HEK293 (cell line): Measurements from ENCODE around the gene HTR1D.
A peak's percentile ranks its signal among the peaks of the same experiment; 100 is the strongest.

Source experiments
- CTCF ChIA-PET: fragments of 350-600 bp; formaldehyde crosslinking; extraction: SDS; loops from one replicate; lab custom pipeline; 2021; ENCODE audit warnings: antibody characterized with exemption; lab: Yijun Ruan, JAX
- POLR2A ChIA-PET: fragments of 300-600 bp; formaldehyde crosslinking; extraction: SDS; loops from one replicate; lab custom pipeline; 2020; ENCODE audit warnings: antibody characterized with exemption, inconsistent platforms; lab: Yijun Ruan, JAX
- H3K27ac ChIP-seq: fragments of 200-500 bp; sonication (Bioruptor generic); 2 replicates; pipeline ENCODE4 v1.5.1; 2014; ENCODE audit warnings: low read depth, low read length, control low read depth, inconsistent platforms; ENCODE audit errors: extremely low read depth
- H3K36me3 ChIP-seq, 2 experiments: fragments of 200-500 bp in 1 of 2; sonication (Bioruptor generic) in 1 of 2; 1 replicate in 1 of 2; 2 replicates in 1 of 2; pipeline ENCODE4 v1.5.1; 2014 to 2017; ENCODE audit warnings: inconsistent platforms in 2 of 2, low read length in 2 of 2; ENCODE audit not compliant: control insufficient read depth in 2 of 2, insufficient read depth in 1 of 2
- H3K4me1 ChIP-seq: fragments of 200-500 bp; sonication (Bioruptor generic); 2 replicates; pipeline ENCODE4 v1.5.1; 2014; ENCODE audit warnings: mild to moderate bottlenecking, low read length, inconsistent platforms; ENCODE audit not compliant: control insufficient read depth, insufficient read depth
- H3K4me3 ChIP-seq: 2 replicates; pipeline ENCODE4 v1.5.1; 2011; ENCODE audit warnings: low read depth, mild to moderate bottlenecking, control low read depth, low read length, moderate library complexity
- H3K9me3 ChIP-seq: fragments of 200-500 bp; sonication (Bioruptor generic); 2 replicates; pipeline ENCODE4 v1.5.1; 2014; ENCODE audit warnings: low read depth, low read length, inconsistent platforms; ENCODE audit not compliant: control insufficient read depth, insufficient read depth
- BCL11A ChIP-seq: fragments of 450-650 bp; formaldehyde crosslinking; IDR thresholded peaks from 2 replicates; pipeline ENCODE4 v1.5.1; 2016; ENCODE audit warnings: low read depth, missing biosample characterization, missing genetic modification characterization
- YY2 ChIP-seq: fragments of 450-650 bp; formaldehyde crosslinking; IDR thresholded peaks from 2 replicates; pipeline ENCODE4 v1.5.1; 2016; ENCODE audit warnings: missing biosample characterization, missing genetic modification characterization
- ZNF112 ChIP-seq: fragments of 450-650 bp; formaldehyde crosslinking; IDR thresholded peaks from 2 replicates; pipeline ENCODE4 v1.5.0; 2017; ENCODE audit warnings: missing biosample characterization, missing genetic modification characterization
- ZNF140 ChIP-seq: fragments of 450-650 bp; formaldehyde crosslinking; IDR thresholded peaks from 2 replicates; pipeline ENCODE4 v1.5.1; 2016; ENCODE audit warnings: missing biosample characterization, missing genetic modification characterization
- ZNF157 ChIP-seq: fragments of 450-650 bp; formaldehyde crosslinking; IDR thresholded peaks from 2 replicates; pipeline ENCODE4 v1.5.1; 2016; ENCODE audit warnings: missing biosample characterization, missing genetic modification characterization
- ZNF311 ChIP-seq: fragments of 450-650 bp; formaldehyde crosslinking; IDR thresholded peaks from 2 replicates; pipeline ENCODE4 v1.5.1; 2017; ENCODE audit warnings: missing biosample characterization, missing genetic modification characterization, borderline replicate concordance
- ZNF473 ChIP-seq: fragments of 450-650 bp; formaldehyde crosslinking; IDR thresholded peaks from 2 replicates; pipeline ENCODE4 v1.5.1; 2017; ENCODE audit warnings: missing biosample characterization, missing genetic modification characterization
- ZNF558 ChIP-seq: fragments of 450-650 bp; formaldehyde crosslinking; IDR thresholded peaks from 2 replicates; pipeline ENCODE4 v1.5.1; 2016; ENCODE audit warnings: missing biosample characterization, missing genetic modification characterization
- ZNF645 ChIP-seq: fragments of 450-650 bp; formaldehyde crosslinking; IDR thresholded peaks from 2 replicates; pipeline ENCODE4; 2016; ENCODE audit warnings: missing biosample characterization, missing genetic modification characterization
- ZNF664 ChIP-seq: fragments of 450-650 bp; formaldehyde crosslinking; IDR thresholded peaks from 2 replicates; pipeline ENCODE4 v1.5.1; 2016; ENCODE audit warnings: missing biosample characterization, missing genetic modification characterization
- ZSCAN18 ChIP-seq: fragments of 450-650 bp; formaldehyde crosslinking; IDR thresholded peaks from 2 replicates; pipeline ENCODE4 v1.5.1; 2016; ENCODE audit warnings: missing biosample characterization, missing genetic modification characterization
- TF ChIP-seq, protein P1 (sequence below): fragments of 450-650 bp; formaldehyde crosslinking; IDR thresholded peaks from 2 replicates; pipeline ENCODE4 v1.5.1; 2016; ENCODE audit warnings: missing biosample characterization, missing genetic modification characterization

The HTR1D gene

GRCh38 chr1:23163395-23163794 lies 53.9 kb downstream of the HTR1D start (continued):
- TF ChIP-seq, protein P1, sequence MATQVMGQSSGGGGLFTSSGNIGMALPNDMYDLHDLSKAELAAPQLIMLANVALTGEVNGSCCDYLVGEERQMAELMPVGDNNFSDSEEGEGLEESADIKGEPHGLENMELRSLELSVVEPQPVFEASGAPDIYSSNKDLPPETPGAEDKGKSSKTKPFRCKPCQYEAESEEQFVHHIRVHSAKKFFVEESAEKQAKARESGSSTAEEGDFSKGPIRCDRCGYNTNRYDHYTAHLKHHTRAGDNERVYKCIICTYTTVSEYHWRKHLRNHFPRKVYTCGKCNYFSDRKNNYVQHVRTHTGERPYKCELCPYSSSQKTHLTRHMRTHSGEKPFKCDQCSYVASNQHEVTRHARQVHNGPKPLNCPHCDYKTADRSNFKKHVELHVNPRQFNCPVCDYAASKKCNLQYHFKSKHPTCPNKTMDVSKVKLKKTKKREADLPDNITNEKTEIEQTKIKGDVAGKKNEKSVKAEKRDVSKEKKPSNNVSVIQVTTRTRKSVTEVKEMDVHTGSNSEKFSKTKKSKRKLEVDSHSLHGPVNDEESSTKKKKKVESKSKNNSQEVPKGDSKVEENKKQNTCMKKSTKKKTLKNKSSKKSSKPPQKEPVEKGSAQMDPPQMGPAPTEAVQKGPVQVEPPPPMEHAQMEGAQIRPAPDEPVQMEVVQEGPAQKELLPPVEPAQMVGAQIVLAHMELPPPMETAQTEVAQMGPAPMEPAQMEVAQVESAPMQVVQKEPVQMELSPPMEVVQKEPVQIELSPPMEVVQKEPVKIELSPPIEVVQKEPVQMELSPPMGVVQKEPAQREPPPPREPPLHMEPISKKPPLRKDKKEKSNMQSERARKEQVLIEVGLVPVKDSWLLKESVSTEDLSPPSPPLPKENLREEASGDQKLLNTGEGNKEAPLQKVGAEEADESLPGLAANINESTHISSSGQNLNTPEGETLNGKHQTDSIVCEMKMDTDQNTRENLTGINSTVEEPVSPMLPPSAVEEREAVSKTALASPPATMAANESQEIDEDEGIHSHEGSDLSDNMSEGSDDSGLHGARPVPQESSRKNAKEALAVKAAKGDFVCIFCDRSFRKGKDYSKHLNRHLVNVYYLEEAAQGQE (tag by site-specific recombination) = no peak

DNA sequence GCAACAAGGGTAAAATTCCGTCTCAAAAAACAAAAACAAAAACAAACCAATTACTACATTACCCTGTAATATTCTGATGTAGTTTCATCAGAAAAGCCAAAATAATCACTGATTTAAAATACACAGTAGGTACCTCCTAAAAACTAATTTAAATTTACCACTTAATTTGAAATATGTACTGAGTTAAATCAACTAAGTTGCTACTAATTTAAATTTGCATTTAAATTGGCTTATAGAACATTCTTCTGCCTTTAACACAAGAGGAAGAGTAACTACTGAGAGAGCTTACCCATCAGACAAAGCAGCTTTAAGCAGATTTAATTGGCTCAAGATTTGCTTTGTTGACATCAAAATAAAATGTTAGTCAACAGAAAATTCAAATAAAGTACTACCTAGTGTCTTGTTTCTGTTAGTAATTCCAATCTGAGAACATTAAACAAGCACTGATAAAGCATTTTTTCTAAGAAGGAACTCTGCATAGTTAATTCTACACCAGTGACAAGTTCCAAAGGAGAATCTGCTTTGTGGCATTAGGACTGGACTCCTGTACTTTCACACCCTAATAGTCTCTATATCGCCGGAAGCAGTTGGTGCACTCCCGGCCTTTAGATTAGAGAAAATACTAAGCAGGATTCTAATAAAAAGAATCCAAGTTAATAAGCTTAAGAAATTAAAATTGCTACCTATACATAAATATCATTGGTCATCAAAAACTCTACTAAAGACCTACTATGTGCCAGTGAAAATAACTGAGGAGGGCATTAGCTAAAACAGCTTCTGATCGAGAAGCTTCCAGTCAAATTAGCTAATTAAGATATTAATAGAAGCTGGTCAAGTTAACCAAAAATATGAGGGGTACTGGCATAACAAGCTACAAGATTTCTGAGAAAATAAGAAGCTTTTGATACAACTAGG lies 57.1 kb downstream of the HTR1D start:
- CTCF ChIA-PET = interaction anchor here (0.5 to 1.7 kb wide), 6 partner anchors 9 to 898 kb away, joined by 3 to 8 read pairs (median 4); no protein-coding TSS in a partner anchor
- peaks cover 8% of the 10 kb centered on the region; the same call in 1 of the 2 replicates for H3K4me1 ChIP-seq
- no peaks in the 10 kb centered on the region for H3K9me3 ChIP-seq
- H3K27ac ChIP-seq = no peak overlapping the region
- H3K36me3 ChIP-seq = no peaks in the 10 kb centered on the region
- no peak overlapping the region for H3K4me3 ChIP-seq
- TF ChIP-seq YY2 (tag by site-specific recombination) (no peak), ZNF664 (peak; percentile 96), ZNF311 (no peak), ZNF473 (no peak), ZNF157 (tag by site-specific recombination) (no peak), ZSCAN18 (tag by site-specific recombination) (no peak), ZNF558 (tag by site-specific recombination) (no peak), BCL11A (tag by site-specific recombination) (no peak), ZNF645 (no peak)
- POLR2A ChIA-PET = interaction anchor here (0.6 to 1.1 kb wide), 2 partner anchors 9 to 283 kb away, joined by 3 read pairs; partner anchors contain the start of gene LUZP1

GRCh38 chr1:23156940-23157339 lies 60.4 kb downstream of the HTR1D start:
- POLR2A ChIA-PET = no interaction called here
- Histone ChIP-seq H3K9me3 (no peaks in the 10 kb centered on the region), H3K4me1 (peaks cover 3% of the 10 kb centered on the region; the same call in 1 of the 2 replicates), H3K27ac (no peak overlapping the region), H3K4me3 (no peak overlapping the region), H3K36me3 (no peaks in the 10 kb centered on the region)
- TF ChIP-seq ZNF112 = 0 out of 2 replicates have a peak, but pooled peaks have one; percentile 32
- TF ChIP-seq ZNF140 (tag by site-specific recombination) = no peak
- CTCF ChIA-PET = no interaction called here
